HG02981 (cell line): ENCODE data around the gene CD19.
"Not testable (repeated sequence)": the region's sequence is repeated elsewhere in the genome, so short reads cannot be mapped to it uniquely, and the experiment has no call there.

Source experiments
- ATAC-seq: cut with Tn5 transposase; IDR thresholded peaks from one replicate; pipeline ENCODE4 v1.9.1; 2021; ENCODE audit warnings: mild to moderate bottlenecking, moderate library complexity; ENCODE audit not compliant: unreplicated experiment

CD19 gene

DNA sequence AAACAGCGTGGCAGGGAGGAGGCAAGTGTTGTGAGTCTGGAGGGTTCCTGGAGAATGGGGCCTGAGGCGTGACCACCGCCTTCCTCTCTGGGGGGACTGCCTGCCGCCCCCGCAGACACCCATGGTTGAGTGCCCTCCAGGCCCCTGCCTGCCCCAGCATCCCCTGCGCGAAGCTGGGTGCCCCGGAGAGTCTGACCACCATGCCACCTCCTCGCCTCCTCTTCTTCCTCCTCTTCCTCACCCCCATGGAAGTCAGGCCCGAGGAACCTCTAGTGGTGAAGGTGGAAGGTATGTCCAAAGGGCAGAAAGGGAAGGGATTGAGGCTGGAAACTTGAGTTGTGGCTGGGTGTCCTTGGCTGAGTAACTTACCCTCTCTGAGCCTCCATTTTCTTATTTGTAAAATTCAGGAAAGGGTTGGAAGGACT is at the start of gene CD19:
Gene CD19, plus strand, starts transcription at position 171 of the 425 bp plus-strand sequence. Its CDS starts 30 bp downstream, at position 201.
- no peak for ATAC-seq

GRCh38 chr16:28882551-28883160 is 49.1 kb upstream of the CD19 start:
- no peak for ATAC-seq

- no peak for ATAC-seq
These were observed 48.4 kb upstream of the CD19 start for GRCh38 chr16:28883221-28883996.

DNA sequence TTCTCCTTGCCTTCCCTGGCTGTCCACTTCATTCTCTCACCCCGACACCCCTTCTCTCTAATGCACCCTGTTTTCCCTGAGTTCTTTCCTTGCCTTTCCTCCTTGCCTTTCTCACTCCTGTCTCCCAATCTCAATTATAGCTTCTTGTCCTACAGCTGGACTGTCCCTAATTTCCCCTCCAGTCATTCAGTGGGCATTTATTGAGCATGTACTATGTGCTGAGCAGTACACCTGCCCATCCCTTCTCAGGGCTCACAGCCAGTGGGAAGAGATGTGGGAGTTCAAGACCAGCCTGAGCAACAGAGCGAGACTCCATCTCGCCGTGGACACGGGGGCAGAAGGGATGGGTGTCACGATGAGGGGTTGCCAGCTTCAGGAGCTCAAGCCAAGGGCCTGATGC is 47.7 kb upstream of the CD19 start:
- ATAC-seq = no peak

DNA sequence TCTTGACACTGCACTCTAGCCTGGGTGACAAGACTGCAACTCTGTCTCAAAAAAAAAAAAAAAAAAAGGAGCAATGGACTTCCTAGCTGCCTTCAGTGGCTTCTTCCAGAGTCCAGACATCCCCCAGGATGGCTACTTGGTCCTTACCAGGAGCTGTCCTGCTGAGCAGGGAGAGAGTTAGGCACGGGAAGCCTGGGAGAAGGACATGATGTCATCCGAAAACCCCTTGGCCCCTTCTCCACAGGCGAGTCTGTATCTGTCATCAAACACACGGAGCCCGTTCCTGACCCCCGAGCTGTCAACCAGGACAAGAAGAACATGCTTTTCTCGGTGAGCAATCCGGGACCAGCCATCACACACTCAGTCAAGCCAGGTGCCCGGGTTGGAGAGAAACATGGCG is 44.8 kb upstream of the CD19 start:
- ATAC-seq = no peak

- ATAC-seq = not testable (repeated sequence)
These were observed 41.4 kb upstream of the CD19 start for GRCh38 chr16:28890355-28890754.

- no peak for ATAC-seq
These were observed 39.5 kb upstream of the CD19 start for GRCh38 chr16:28891964-28892890.

DNA sequence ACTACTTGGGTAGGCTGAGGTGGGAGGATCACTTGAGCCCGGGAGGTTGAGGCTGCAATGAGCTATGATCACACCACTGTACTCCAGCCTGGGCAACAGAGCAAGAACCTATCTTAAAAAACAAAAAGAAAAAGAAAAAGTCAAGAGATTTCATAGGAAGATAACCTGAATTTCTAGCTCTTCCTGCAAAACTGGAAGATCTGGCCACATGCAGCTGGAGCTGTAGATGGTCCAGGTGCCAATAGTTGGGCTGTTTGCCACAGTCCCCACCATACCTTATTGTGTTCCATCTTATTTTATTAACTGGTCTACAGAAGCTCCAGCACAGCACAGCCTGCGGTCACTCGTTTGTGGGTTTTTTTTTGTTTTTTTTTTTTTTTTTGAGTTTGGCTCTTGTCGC is 38.5 kb upstream of the CD19 start:
- no peak for ATAC-seq

DNA sequence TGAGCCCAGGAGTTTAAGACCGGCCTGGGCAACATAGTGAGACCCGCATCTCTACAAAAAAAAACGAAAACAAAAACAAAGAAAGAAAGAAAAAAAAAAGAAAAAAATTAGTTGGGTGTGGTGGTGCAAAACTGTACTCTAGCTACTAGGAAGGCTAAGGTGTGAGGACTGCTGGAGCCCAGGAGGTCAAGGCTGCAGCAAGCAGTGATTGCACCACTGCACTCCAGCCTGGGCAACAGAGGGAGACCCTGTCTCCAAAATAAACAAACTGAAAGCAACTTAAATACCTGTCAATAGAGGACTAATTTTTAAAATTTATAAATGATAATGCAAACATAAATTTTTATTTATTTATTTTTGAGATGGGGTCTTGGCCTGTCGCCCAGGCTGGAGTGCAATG is 36.2 kb upstream of the CD19 start:
- no peak for ATAC-seq

GRCh38 chr16:28897826-28898225 is 33.9 kb upstream of the CD19 start:
- ATAC-seq = no peak

- ATAC-seq = no peak
These were observed 33.5 kb upstream of the CD19 start for GRCh38 chr16:28898266-28898665.

DNA sequence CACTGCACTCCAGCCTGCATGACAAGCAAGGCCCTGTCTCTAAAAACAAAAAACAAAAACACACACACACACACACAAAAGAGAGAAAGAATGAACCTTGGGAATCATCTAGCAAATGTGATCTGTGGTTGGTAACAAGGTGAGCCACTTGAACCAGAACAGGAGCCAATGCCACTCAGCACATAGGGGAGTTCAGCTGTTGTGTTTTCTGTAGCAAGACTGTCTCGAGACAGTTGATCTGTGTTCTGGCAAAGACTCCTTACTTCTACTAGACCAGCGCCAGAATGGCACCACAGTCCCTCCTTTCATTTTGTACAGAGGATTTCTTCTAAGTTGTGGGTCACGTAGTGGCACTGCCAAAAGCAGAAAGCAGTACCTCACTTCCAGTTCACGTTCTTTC is 32.8 kb upstream of the CD19 start:
- ATAC-seq = no peak

DNA sequence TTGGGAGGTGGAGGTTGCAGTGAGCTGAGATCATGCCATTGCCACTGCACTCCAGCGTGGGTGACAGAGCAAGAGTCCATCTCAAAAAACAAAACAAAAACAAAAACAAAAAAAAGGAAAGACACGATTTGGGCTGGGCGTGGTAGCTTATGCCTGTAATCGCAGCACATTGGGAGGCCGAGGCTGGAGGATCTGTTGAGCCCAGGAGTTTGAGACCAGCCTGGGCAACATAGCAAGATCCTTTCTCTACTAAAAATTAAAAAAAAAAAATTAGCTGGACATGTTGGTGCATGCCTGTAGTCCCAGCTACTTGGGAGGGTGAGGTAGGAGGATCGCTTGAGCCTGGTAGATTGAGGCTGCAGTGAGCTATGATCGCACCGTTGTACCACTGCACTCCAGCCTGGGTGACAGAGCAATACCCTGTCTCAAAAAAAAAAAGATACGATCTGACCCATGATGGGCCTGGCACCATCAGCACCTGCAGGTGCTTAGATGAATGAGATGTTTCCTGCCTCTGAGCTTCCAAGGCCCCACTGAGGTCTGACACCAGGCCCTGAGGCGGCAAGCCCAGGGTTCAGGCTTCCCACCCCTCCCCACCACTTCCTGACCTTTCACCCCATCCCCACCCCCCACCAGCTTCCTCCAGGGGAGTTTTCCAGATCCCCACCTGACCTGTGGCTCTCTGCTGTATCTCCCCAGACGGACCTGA is 31.7 kb upstream of the CD19 start:
- ATAC-seq = no peak

GRCh38 chr16:28900601-28901000 is 31.2 kb upstream of the CD19 start:
- ATAC-seq = no peak

DNA sequence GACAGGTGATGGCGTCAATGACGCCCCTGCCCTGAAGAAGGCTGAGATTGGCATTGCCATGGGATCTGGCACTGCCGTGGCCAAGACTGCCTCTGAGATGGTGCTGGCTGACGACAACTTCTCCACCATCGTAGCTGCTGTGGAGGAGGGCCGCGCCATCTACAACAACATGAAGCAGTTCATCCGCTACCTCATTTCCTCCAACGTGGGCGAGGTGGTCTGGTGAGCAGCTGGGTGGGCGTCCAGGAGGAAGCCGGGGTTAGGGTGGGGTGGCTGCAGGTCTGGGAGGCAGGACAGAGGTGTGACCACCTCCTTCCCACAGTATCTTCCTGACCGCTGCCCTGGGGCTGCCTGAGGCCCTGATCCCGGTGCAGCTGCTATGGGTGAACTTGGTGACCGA is 29.9 kb upstream of the CD19 start:
- no peak for ATAC-seq

DNA sequence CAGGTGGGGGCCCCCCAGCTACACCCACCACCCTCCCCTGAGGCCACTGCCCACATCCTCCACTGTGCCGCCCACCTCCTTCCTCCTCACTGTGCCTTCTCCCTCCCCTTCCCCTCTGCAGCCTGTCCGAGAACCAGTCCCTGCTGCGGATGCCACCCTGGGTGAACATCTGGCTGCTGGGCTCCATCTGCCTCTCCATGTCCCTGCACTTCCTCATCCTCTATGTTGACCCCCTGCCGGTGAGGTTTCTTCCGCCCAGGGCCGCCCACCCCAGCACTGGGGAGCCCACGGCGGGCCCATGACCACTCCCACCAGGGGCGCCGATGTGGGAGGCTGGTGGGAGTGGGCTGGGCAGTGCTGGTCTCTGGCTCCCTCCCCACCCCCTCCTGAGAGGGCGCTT is 28.9 kb upstream of the CD19 start:
- ATAC-seq = no peak

GRCh38 chr16:28903344-28904042 is 28.3 kb upstream of the CD19 start:
- ATAC-seq = no peak

DNA sequence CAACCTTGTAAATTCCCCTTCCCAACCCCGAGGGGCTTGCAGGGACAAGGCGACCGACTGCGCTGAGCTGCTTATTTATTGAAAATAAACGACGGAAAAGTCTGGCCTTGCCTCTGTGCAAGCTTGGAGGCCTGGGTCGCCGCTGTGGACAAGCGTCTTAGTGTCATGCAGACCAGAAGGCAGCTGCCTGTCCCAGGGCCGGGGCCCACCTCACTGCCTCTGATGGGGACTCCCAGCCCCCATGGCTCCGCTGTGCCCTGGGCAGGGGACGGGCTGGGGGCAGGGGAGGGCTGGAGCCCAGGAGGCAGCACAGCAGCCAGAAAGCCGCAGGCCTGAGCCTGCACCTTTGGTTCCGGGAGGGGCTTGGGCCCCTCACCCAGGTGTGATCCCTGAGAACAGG is 27.4 kb upstream of the CD19 start:
- no peak for ATAC-seq

DNA sequence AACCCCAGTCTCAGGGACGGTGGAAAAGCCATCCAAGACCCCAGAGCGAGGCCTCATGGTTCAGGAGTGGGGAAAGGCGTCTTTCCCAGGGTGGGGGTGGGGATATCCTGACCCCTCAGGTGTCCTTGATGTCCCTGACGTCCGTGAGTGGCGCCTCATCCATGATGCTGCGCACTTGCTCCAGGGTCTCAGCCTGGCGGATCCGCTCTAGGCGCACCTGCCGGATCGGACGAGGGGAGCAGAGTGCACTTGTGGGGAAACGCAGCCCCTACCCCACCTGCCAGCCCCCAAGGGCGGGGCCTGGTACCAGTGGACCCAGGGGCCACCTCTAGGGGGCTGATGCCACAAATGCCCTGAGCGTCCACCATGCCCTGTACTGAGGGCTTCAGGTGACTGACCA is 26.9 kb upstream of the CD19 start:
- no peak for ATAC-seq

- ATAC-seq = no peak
These were observed 26.5 kb upstream of the CD19 start for GRCh38 chr16:28905229-28905754.
